Right lobe of liver (tissue), 4 donors: ENCODE results near the gene CFAP100.

Source experiments
- POLR2A ChIP-seq: fragments of 450-650 bp; IDR thresholded peaks from one replicate; pipeline ENCODE4 v1.6.1; 2017; ENCODE audit warnings: antibody characterized with exemption, mild to moderate bottlenecking
- TF ChIP-seq, protein P1 (sequence below), 4 donors: fragments of 200-600 bp in 3 of 4; fragments of 450-650 bp in 1 of 4; IDR thresholded peaks; one replicate each; pipeline versions ENCODE4 v1.5.1 to v1.8.0; 2016 to 2022; ENCODE audit warnings: antibody characterized with exemption in 4 of 4, mild to moderate bottlenecking in 2 of 4
- donor health status: DM: no; HTN: no; CAD: no.
- donor health status: DM: no; HTN: no; CAD: no.
- donor health status: DM: no; HTN: yes; CAD: no.

DNA sequence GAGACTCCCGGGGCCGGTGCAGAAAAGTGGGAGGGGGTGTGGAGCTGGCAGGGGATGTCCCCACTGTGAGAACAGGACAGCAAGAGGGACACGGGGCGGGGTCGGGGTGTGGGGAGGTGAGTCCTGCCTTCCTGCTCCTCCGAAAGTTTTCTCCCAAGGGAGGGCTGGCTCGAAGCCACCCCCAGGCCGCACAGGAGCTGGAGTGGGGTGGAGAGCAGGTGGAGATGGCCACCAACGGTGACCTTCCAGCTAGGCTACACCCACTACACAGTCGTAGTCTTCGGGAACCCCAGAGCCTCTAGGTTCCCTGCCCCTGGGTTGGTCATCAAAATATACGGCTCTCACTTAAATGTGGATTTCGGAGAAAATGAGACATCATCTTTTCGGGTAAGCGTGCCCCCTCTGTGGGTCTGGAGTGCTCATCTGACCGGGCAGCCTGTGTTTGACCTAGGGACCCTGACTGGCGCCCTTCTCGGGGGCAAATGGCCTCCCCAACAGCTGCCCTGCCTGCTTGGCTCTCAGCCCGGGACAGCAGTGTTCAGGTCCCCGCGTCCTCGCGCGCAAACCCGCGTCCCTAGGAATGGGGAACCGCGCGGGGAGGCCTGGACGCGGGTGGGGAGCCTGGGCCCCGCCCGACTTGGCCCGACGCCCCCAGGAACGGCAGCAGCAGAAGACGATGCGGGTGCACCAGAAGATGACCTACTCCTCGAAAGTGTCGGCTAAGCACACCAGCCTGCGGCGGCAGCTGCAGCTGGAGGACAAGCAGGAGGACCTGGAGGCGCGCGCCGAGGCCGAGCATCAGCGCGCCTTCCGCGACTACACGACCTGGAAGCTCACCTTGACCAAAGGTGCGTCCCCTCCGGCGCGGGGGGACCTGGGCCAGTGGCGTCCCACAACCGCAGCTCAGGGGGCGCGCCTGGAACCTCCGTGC, 21.2 kb downstream of the CFAP100 start:
- TF ChIP-seq POLR2A: no peak
- TF ChIP-seq, protein P1, sequence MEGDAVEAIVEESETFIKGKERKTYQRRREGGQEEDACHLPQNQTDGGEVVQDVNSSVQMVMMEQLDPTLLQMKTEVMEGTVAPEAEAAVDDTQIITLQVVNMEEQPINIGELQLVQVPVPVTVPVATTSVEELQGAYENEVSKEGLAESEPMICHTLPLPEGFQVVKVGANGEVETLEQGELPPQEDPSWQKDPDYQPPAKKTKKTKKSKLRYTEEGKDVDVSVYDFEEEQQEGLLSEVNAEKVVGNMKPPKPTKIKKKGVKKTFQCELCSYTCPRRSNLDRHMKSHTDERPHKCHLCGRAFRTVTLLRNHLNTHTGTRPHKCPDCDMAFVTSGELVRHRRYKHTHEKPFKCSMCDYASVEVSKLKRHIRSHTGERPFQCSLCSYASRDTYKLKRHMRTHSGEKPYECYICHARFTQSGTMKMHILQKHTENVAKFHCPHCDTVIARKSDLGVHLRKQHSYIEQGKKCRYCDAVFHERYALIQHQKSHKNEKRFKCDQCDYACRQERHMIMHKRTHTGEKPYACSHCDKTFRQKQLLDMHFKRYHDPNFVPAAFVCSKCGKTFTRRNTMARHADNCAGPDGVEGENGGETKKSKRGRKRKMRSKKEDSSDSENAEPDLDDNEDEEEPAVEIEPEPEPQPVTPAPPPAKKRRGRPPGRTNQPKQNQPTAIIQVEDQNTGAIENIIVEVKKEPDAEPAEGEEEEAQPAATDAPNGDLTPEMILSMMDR (IDR thresholded peaks at IDR 0.05): no peak
